ENCODE data around the gene KBTBD6. TPM values are rescaled to one million over a fixed set of nuclear protein-coding genes. Genes with fewer than 3 reads are reported as not detected.

The KBTBD6 gene
- total and polyA plus RNA-seq, 10 donors = 2.4 to 10.0 (median 5.6) TPM

DNA sequence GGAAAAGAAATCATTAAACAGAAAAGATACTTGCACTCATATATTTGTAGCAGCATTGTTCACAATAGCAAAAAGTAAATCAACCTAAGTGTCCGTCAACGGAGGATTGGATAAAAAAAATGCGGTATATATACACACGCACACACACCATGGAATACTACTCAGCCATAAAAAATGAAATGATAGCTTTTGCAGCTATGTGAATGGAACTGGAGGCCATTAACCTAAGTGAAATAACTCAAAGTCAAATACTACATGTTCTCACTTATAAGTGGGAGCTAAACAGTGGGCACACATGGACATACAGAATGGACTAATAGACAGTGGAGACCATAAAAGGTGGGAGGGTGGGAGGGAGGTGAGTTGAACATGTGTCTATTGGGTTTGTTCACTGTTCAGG is 52.9 kb downstream of the KBTBD6 start:
- DNase-seq = no peak
- Histone ChIP-seq H3K36me3 (peaks cover 0 to 96% (median 61%) of the 10 kb centered on the region in 6 donors), H3K4me3 (no peak overlapping the region), H3K9me3 (no peaks in the 10 kb centered on the region), H3K27me3 (replicated peaks in 1 of 7) (no peaks in the 10 kb centered on the region), H3K4me1 (peaks cover 0 to 3% (median 0%) of the 10 kb centered on the region in 6 donors), H3K27ac (no peak overlapping the region)
- 97 to 99% (median 98%) methylated on average over 4 of the region's 4 CpGs for WGBS, 5 donors
- TF ChIP-seq POLR2A (IDR thresholded peaks at IDR 0.05) (no peak), POLR2AphosphoS5 (IDR thresholded peaks at IDR 0.05) (no peak)
- TF ChIP-seq, protein P1, sequence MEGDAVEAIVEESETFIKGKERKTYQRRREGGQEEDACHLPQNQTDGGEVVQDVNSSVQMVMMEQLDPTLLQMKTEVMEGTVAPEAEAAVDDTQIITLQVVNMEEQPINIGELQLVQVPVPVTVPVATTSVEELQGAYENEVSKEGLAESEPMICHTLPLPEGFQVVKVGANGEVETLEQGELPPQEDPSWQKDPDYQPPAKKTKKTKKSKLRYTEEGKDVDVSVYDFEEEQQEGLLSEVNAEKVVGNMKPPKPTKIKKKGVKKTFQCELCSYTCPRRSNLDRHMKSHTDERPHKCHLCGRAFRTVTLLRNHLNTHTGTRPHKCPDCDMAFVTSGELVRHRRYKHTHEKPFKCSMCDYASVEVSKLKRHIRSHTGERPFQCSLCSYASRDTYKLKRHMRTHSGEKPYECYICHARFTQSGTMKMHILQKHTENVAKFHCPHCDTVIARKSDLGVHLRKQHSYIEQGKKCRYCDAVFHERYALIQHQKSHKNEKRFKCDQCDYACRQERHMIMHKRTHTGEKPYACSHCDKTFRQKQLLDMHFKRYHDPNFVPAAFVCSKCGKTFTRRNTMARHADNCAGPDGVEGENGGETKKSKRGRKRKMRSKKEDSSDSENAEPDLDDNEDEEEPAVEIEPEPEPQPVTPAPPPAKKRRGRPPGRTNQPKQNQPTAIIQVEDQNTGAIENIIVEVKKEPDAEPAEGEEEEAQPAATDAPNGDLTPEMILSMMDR (IDR thresholded peaks at IDR 0.05 in 8 of 11, conservative IDR thresholded peaks at IDR 0.05 in 3 of 11) = no peak
- intact Hi-C loops (cut with DNase I; ENCODE audit: low total_unique reads) = loop anchor here (5.0 to 10.0 kb wide), 2 partner anchors 45 to 143 kb away; no protein-coding TSS in a partner anchor

Small RNA genes within 50 kb of the gene (microRNA-seq; reads per million reads assigned to microRNA genes)
- 0 reads per million in 3 donors for gene MIR3168

Small RNA genes within 50 kb of the gene (small RNA-seq; reads per million reads assigned to genes)
- gene MIR3168 (0 reads per million in 4 donors), gene RN7SL597P (0 reads per million in 4 donors)

Other genes with a start within 250 kb of the KBTBD6 start
- gene ELF1, start 113.5 kb downstream of the KBTBD6 start, total RNA-seq = 100 to 1,000 TPM; 107 to 146 (median 124) TPM
- 10 to 100 TPM; 18.0 to 33.7 (median 28.3) TPM for gene ELF1, start 113.5 kb downstream of the KBTBD6 start, polyA plus RNA-seq
- 1 to 10 TPM; 7.0 to 9.2 (median 8.0) TPM for gene WBP4, start 71.3 kb downstream of the KBTBD6 start, total RNA-seq
- gene WBP4, start 71.3 kb downstream of the KBTBD6 start, polyA plus RNA-seq = 1 to 10 TPM; 7.9 to 9.1 (median 9.0) TPM
- gene KBTBD7, start 61.8 kb upstream of the KBTBD6 start, total RNA-seq = 10 to 100 TPM in 4 of 7 donors, 1 to 10 TPM in 3; 6.9 to 14.9 (median 11.1) TPM
- 1 to 10 TPM; 2.8 to 4.7 (median 3.4) TPM for gene KBTBD7, start 61.8 kb upstream of the KBTBD6 start, polyA plus RNA-seq
- gene MTRF1, start 130.8 kb upstream of the KBTBD6 start, total RNA-seq = 10 to 100 TPM; 13.4 to 17.4 (median 16.0) TPM
- gene MTRF1, start 130.8 kb upstream of the KBTBD6 start, polyA plus RNA-seq = 10 to 100 TPM; 10.6 to 17.8 (median 16.1) TPM
- 10 to 100 TPM; 22.9 to 45.3 (median 27.7) TPM for gene NAA16, start 178.5 kb upstream of the KBTBD6 start, total RNA-seq
- gene NAA16, start 178.5 kb upstream of the KBTBD6 start, polyA plus RNA-seq = 10 to 100 TPM in 2 of 3 donors, 1 to 10 TPM in 1; 8.1 to 10.2 (median 10.1) TPM

All from spleen (tissue), 11 donors.